ENCODE data around the gene KICS2. TPM values are rescaled to one million over a fixed set of nuclear protein-coding genes. Genes with fewer than 3 reads are reported as not detected.
A peak's percentile ranks its signal among the peaks of the same experiment; 100 is the strongest.

KICS2 gene
- total and polyA plus RNA-seq, 2 of the 8 experiments (the other 6 are each of a cell fraction or from before 2014, with no cell fraction given) = 5.6 to 9.5 TPM

GRCh38 chr12:64261813-64262212 lies 39.7 kb upstream of the KICS2 start:
- Histone ChIP-seq H3K27ac (ENCODE audit: low read depth, low read length) (no peak overlapping the region), H3K9ac (replicated peaks in 1 of 4; ENCODE audit: extremely low read depth in 1 of 4, low read depth in 3 of 4, low read length in 3 of 4) (no peak overlapping the region), H3K36me3 (ENCODE audit: control insufficient read depth in 2 of 4, insufficient read depth in 4 of 4, low read length in 3 of 4) (no peaks in the 10 kb centered on the region), H4K8ac (ENCODE audit: extremely low read depth, insufficient read depth, low read length) (no peak overlapping the region), H3K23ac (ENCODE audit: insufficient read length) (no peak overlapping the region), H3K4me3 (ENCODE audit: extremely low read depth in 1 of 4, insufficient read depth in 2 of 4, low read depth in 3 of 4, low read length in 4 of 4) (no peak overlapping the region), H3K4me1 (replicated peaks in 1 of 4; ENCODE audit: control insufficient read depth in 3 of 4, insufficient read depth in 4 of 4, low read length in 3 of 4) (no peaks in the 10 kb centered on the region), H3K27me3 (replicated peaks in 1 of 4; ENCODE audit: control insufficient read depth in 3 of 4, extremely low read depth in 1 of 4, insufficient read depth in 3 of 4, low read length in 3 of 4) (no peaks in the 10 kb centered on the region), H4K91ac (replicated peaks; ENCODE audit: insufficient read length, low read length) (no peak overlapping the region), H3K4me2 (ENCODE audit: insufficient read depth in 1 of 2, low read depth in 2 of 2, low read length in 2 of 2) (no peak overlapping the region), H3K23me2 (ENCODE audit: low read depth, low read length) (no peaks in the 10 kb centered on the region), H3K18ac (ENCODE audit: extremely low read depth, low read length) (no peak overlapping the region), H4K20me1 (replicated peaks in 1 of 2; ENCODE audit: control insufficient read depth in 1 of 2, insufficient read depth in 2 of 2, low read length in 2 of 2) (no peaks in the 10 kb centered on the region), H4K5ac (ENCODE audit: insufficient read length, low read depth, low read length) (no peak overlapping the region), H3K79me1 (ENCODE audit: low read depth, low read length) (no peaks in the 10 kb centered on the region), H2AK5ac (ENCODE audit: low read depth, low read length) (no peak overlapping the region), H3K14ac (ENCODE audit: insufficient read length) (no peak overlapping the region), H3K9me3 (ENCODE audit: insufficient read depth in 2 of 2, low read depth in 1 of 2, low read length in 1 of 2) (no peaks in the 10 kb centered on the region), H2BK12ac (ENCODE audit: low read depth, low read length) (no peak overlapping the region), H2AFZ (ENCODE audit: low read length) (no peak overlapping the region), H3K79me2 (ENCODE audit: control insufficient read depth in 1 of 2, insufficient read depth in 2 of 2, low read length in 2 of 2) (no peaks in the 10 kb centered on the region), H2BK15ac (ENCODE audit: low read length) (no peak overlapping the region), H2BK120ac (replicated peaks; ENCODE audit: low read depth, low read length) (no peak overlapping the region), H2BK5ac (ENCODE audit: low read depth, low read length) (no peak overlapping the region), H2BK20ac (ENCODE audit: low read length) (no peak overlapping the region), H3K4ac (replicated peaks; ENCODE audit: insufficient read length, low read depth, low read length) (no peak overlapping the region), H3K56ac (replicated peaks; ENCODE audit: insufficient read length, low read depth, low read length) (no peak overlapping the region)
- CTCF ChIA-PET (ENCODE audit: partially characterized antibody) = interaction anchor here (0.6 to 1.0 kb wide), 3 partner anchors 9 to 461 kb away, joined by 3 read pairs; no protein-coding TSS in a partner anchor
- POLR2A ChIA-PET (ENCODE audit: partially characterized antibody) = interaction anchor here (0.7 kb wide), 1 partner anchor 78 kb away, joined by 3 read pairs; no protein-coding TSS in a partner anchor
- TF ChIP-seq KDM1A (IDR thresholded peaks at IDR 0.05; ENCODE audit: borderline replicate concordance, low read length) (peak; percentile 56; the same call in 1 of the 2 replicates), TAF1 (IDR thresholded peaks at IDR 0.05; ENCODE audit: low read depth, low read length) (no peak), POLR2A (IDR thresholded peaks at IDR 0.05; ENCODE audit: control extremely low read depth in 1 of 2, low read depth in 2 of 2, low read length in 2 of 2) (no peak)
- no peak for DNase-seq (ENCODE audit: low read depth in 1 of 2, low spot score in 2 of 2)
- FAIRE-seq = no peak
- 90% methylated on average over 5 of the region's 5 CpGs; no CpG with 5 or more reads in 1 of the 2 experiments for WGBS, 2 experiments (ENCODE audit: extremely low coverage in 1 of 2, insufficient coverage in 1 of 2, insufficient read length in 1 of 2, insufficient replicate concordance in 2 of 2, low coverage in 1 of 2, low lambda C conversion rate in 2 of 2, missing lambda C conversion rate in 1 of 2)
